Mammary epithelial cell (primary cell): ENCODE results near the gene GPC1.

Experiments used
- EZH2 ChIP-seq: IDR thresholded peaks from 2 replicates; pipeline ENCODE4 v1.6.1; 2012; ENCODE audit warnings: low read length, inconsistent platforms, borderline replicate concordance
- TF ChIP-seq, protein P1 (sequence below), 2 donors: IDR thresholded peaks in 1 of 2; conservative IDR thresholded peaks in 1 of 2; 2 replicates each; pipeline ENCODE4 v1.5.1; 2011 to 2012; ENCODE audit warnings: inconsistent platforms in 2 of 2, low read length in 2 of 2, mild to moderate bottlenecking in 2 of 2, control low read depth in 1 of 2, low read depth in 1 of 2; ENCODE audit not compliant: insufficient read depth in 1 of 2; ENCODE audit errors: extremely low read depth in 1 of 2

GRCh38 chr2:240404174-240404852 is 31.1 kb upstream of the GPC1 start:
- TF ChIP-seq, protein P1, sequence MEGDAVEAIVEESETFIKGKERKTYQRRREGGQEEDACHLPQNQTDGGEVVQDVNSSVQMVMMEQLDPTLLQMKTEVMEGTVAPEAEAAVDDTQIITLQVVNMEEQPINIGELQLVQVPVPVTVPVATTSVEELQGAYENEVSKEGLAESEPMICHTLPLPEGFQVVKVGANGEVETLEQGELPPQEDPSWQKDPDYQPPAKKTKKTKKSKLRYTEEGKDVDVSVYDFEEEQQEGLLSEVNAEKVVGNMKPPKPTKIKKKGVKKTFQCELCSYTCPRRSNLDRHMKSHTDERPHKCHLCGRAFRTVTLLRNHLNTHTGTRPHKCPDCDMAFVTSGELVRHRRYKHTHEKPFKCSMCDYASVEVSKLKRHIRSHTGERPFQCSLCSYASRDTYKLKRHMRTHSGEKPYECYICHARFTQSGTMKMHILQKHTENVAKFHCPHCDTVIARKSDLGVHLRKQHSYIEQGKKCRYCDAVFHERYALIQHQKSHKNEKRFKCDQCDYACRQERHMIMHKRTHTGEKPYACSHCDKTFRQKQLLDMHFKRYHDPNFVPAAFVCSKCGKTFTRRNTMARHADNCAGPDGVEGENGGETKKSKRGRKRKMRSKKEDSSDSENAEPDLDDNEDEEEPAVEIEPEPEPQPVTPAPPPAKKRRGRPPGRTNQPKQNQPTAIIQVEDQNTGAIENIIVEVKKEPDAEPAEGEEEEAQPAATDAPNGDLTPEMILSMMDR (conservative IDR thresholded peaks at IDR 0.05 in 1 of 2, IDR thresholded peaks at IDR 0.05 in 1 of 2; ENCODE audit: extremely low read depth in 1 of 2, insufficient read depth in 1 of 2, low read depth in 1 of 2, low read length in 2 of 2) = no peak
- TF ChIP-seq EZH2 = no peak
